Fibroblast of peridontal ligament (primary cell): ENCODE data around the gene UBALD1.
A peak's percentile ranks its signal among the peaks of the same experiment; 100 is the strongest.

Experiments
- DNase-seq: peaks from one replicate; pipeline ENCODE4 v3.0.0-alpha.2; 2010; ENCODE audit errors: extremely low read depth

The UBALD1 gene

GRCh38 chr16:4646773-4647643 lies 32.3 kb upstream of the UBALD1 start:
- no peak for DNase-seq

DNA sequence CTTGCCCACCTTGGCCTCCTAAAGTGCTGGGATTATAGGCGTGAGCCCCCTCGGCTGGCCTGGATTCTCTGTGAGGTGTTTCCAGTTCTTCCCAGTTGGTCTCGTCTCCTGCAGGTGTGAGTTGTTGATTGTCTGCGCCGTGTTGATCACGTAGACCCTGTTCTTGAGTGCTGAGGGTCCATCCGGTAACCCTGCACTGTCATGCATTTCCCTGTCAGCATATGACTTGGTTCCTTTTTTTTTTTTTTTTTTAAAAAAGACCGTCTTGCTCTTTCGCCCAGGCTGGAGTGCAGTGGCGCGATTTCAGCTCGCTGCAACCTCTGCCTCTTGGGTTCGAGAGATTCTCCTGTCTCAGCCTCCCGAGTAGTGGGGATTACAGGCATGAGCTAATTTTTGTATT lies 27.2 kb upstream of the UBALD1 start:
- no peak for DNase-seq

DNA sequence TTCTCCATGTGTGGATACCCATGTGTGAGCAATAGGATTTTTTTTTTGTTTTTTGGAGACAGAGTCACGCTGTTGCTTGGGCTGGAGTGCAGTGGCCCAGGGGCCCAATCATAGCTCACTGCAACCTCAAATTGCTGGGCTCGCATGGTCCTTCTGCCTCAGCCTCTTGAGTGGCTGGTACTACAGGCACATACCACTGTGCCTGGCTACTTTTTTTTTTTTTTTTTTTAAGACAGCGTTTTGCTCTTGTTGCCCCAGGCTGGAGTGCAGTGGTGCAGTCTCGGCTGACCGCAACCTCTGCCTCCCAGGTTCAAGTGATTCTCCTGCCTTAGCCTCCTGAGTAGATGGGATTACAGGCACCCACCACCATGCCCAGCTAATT lies 26.6 kb upstream of the UBALD1 start:
- DNase-seq: no peak

DNA sequence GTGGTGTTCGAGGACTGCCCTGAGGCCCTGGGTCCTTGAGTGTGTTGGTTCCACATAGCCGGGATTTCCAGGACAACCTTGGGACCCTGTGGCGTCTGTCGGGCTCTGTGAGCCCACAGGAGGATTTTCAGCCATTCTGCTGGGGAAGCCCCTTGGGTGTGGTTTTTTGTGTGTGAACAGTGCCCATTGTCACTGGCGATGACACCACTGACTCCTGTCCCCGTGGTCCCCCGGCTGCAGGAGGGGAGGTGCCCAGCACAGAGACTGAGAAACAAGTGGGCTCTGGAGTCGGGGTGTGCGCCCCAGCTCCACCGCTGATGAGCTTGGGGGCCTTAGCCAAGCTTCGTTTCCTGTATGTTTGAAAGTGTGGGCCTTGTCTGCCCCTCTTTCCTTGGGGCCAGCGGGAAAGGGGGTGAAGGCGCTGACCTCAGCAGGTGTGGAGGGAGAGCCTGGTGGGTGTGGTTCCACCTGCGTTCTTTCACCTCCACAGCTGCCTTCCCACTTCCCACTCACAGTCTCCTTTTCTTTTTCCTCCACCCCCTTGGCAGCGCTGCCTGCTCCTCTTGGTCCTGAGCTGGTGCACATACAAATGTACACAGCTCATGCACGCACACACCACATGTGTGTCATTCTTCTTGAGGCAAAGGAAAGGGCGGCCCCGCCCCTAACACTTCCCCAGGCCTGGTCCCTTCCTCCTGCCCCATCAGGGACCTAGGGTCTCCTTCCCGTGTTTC lies 26.1 kb upstream of the UBALD1 start:
- DNase-seq: no peak

DNA sequence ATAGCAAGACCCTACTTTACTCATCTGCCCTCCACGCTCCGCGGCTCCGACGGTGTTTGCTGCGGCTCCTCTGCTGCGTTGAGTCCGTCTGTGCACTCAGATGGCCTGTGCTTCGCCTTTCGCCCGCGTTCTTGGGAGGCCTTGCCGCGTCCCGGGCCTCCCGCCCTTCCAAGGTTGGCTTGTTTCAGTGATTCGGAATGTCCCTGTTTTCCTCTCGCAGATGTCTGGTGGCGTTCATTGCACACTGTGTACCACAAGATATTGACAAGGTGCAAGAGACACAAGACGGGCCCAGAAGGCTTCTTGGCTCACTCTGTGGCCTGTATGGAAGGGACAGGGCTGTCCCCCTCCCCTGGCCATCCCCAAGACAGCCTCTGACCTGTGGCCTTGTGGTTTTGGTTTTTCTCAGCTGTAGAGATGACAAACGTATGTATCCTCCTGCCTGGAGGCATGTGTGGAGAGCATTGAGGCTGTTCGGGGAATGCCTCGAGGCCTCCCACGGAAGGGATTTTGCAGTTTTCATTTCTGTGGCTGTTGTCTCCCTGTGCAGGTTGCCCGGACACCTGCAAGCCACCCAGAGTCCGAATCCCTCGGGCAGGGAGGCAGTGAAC lies 25.3 kb upstream of the UBALD1 start:
- DNase-seq: no peak

- no peak for DNase-seq
These were observed 22.9 kb upstream of the UBALD1 start for GRCh38 chr16:4637501-4638166.

- DNase-seq: no peak
These were observed 21.5 kb upstream of the UBALD1 start for GRCh38 chr16:4636196-4636595.

GRCh38 chr16:4634768-4635167 lies 20.1 kb upstream of the UBALD1 start:
- DNase-seq: no peak

DNA sequence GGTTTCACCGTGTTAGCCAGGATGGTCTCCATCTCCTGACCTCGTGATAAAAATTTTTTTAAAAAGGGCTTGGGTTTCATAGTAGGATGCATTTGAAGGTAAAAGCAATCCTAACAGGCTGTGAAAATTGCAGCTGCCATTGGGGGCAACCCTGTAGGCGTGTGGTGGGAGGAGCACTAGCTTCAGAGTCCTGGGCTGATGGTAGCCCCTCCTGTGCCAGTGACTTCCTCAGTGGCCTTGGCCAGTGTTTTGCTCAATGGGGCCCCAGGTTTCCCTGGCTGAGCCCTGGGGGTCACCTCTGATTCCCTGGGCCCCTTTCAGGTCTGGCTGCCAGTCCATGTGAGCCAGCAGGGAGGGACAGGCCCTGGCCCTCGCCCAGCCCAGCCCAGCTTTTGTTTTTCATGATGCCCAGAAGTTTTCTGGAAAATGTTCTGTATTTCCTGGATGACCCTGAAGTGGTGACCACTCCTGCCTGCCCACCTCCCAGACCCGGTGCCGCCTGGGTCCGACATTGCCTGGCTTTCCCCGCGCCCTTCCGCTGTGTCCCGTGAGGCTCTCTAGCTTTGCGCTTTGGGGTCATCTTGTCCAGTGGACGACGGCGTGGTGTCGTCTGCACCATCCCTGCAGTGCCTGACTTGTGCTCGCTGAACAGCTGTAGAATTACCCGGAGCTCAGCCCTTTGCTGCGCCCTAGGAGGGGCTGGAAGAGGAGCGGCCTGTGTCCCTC lies 19.4 kb upstream of the UBALD1 start:
- DNase-seq: no peak

DNA sequence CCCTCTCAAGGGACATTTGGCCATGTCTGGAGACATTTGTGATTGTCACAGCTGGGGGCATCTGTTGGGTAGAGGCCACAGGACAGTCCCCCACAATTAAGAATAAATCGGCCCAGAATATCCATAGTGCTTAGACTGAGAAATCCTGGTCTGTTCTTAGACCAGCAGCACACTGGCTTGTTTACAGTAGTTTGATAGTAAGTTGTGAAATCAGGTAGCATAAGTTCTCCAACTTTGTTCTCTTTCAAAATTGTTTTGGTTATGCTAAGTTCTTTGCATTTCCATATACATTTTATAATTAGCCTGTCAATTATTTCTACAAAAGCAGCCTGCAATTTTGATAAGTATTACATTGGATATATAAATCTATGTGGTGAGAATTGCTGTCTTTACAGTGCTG lies 16.8 kb upstream of the UBALD1 start:
- no peak for DNase-seq

- no peak for DNase-seq
These were observed 13.6 kb upstream of the UBALD1 start for GRCh38 chr16:4628283-4628682.

- no peak for DNase-seq
These were observed 11.7 kb upstream of the UBALD1 start for GRCh38 chr16:4626396-4626795.

DNA sequence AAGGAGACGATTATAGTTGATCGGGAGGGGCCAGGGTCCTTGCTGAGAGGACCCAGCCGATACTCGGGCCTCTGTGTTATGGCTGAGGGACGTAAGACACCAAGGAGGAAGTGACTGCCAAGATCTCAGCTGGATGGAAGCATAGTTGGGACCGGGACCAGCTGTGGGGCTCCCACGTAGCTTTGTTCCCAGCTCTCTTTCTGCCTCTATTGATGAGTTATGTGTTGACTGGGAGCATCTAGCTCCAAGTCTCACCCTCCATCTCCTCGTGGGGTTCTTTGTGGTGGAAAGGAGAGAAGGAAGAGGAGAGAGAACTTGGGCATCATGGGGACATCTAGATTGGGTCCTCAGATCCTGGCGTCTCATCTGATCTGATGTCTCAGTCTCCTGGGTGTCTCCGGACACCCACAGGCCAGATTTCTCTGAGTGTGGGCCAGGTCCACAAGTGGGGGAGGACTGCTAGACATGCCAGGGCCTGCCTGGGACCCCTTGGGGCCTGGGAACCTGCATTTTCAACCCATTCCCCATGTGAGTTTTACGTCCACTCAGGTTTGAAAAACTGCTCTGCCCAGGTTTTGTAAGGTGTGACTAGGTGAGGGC lies 11.0 kb upstream of the UBALD1 start:
- DNase-seq: no peak

GRCh38 chr16:4624827-4625559 lies 10.3 kb upstream of the UBALD1 start:
- DNase-seq: peak; percentile 70

GRCh38 chr16:4624015-4624826 lies 9.5 kb upstream of the UBALD1 start, which contains the start of gene MGRN1:
MGRN1 (plus strand) TSS chr16:4624826; CDS start chr16:4624961, 135 bp downstream.
- peak; percentile 98 for DNase-seq

DNA sequence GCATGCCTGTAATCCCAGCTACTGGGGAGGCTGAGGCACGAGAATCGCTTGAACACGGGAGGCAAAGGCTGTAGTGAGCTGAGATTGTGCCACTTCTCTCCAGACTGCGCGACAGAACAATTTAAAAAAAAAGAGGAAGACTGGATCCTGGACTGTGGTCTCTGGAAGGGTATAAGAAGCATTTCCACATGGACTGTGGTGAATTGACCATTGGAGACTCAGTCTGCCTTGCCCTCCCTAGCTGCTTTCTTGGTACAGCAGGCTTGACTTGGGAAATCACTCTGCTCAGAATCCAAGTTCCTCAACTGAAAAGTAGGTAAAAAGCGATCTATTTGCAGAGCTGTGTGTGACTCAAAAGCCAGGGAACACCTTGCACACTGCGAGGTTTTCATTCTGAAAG lies 8.9 kb upstream of the UBALD1 start:
- no peak for DNase-seq

GRCh38 chr16:4618645-4619418 lies 4.1 kb upstream of the UBALD1 start:
- DNase-seq: no peak

- no peak for DNase-seq
These were observed 3.2 kb upstream of the UBALD1 start for GRCh38 chr16:4617880-4618279.
